Occipital lobe (tissue), 2 donors: Measurements from ENCODE around the gene REV3L. TPM values are rescaled to one million over a fixed set of nuclear protein-coding genes. Genes with fewer than 3 reads are reported as not detected.
"Not testable (repeated sequence)": the region's sequence is repeated elsewhere in the genome, so short reads cannot be mapped to it uniquely, and the experiment has no call there.

Experiments used
- DNase-seq: peaks from one replicate; lab custom pipeline; 2025; lab: John Stamatoyannopoulos, UW
- total RNA-seq: library from RNA; depleted of rRNA; stranded (reverse); fragments of >200 nt; gene quantifications from one replicate; pipeline ENCODE4 v1.2.3, GENCODE V29; 2014

The REV3L gene
- total RNA-seq, 1 donor from 2014 or later = 101 TPM

DNA sequence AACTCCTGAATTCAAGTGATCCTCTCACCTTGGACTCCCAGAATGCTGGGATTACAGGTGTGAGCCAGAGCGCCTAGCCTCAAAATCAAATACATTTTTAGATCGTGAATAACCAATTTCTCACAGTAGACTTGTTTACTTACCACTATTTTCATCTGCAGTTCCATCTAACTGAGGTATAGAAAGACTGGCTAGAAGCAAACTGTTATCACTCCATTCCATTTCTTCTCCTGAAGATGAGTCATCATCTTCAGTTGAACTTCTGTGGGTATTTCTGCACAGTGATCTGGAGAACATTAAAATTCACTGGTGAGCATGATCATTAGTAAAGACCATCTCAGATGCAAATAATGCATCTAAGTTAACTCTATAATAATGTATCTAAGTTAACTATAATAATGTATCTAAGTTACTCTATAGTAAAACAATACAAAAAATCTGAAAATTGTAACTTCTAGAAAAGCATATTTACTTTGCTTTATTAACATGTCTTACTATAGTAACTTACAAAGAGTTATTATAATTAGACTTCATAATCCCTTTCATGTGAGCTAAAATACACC lies 105.4 kb downstream of the REV3L start:
- no peak for DNase-seq

DNA sequence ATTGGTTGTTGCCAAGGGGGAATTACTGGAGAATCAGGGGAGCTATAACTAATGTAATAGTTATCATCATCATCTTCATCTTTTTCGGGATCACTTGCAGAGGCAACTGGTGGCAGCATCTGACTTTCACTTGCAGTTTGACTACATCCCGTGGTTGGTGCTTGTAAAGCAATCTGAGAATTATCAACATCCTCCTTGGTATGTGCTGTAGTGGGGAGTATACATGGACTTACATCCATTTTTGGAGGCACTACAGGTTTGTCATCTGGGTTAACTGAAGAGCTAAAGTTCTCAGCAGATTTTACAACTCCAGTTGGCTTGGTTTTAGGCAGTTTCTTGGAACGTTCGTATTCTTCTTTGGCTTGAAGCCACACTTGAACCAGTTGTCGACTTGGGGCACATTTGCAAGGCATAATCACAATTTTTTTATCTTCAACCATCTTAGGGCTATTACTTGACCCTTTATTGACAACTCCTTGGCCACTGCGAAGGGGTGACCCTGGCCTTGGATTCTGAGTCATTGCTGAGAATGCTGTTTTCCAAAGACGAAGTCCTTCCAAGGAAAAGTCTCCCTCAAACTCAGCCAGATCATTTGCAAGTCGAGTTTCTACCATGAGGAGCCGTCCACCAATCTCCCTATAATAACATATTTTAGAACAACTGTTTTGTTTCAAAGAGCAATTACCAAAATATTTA lies 115.5 kb downstream of the REV3L start:
- no peak for DNase-seq

DNA sequence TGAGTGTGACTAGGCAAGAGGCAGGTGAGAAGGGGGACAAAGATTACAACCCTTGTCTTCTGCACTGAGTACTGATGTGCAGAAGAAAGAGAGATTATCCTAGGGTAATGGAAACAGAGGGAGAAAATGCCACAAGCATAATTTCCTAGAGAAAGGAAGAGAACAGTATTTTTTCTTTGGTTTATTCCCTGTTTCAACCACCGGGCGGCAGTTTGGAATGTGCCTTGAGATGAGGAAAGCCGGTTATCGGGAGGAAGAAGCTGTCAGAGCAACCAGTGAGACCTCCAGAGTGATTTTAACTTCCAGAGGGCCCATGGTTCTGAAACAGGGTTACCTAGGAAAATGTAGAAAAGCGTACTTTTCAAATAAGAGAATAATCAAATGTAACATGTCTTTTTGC lies 121.4 kb downstream of the REV3L start:
- peak; percentile 2 for DNase-seq

DNA sequence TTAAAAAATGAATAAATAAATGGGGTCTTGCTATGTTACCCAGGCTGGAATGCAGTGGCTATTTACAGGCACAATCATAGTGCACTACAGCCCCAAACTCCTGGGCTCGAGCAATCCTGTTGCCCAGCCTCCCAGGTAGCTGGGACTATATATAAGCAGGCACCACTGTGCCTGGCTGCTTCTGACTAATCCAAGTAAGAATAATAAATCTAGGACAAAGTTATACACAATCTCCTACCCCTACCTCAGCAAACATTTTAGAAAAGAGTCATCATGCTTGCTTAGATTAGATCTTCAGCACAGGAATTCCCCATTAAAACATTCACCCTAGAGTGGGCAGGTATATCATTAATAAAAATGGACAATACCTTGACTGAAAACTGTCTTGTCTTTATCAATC lies 124.6 kb downstream of the REV3L start:
- DNase-seq = no peak

GRCh38 chr6:111357705-111358104 lies 125.3 kb downstream of the REV3L start:
- DNase-seq = no peak

DNA sequence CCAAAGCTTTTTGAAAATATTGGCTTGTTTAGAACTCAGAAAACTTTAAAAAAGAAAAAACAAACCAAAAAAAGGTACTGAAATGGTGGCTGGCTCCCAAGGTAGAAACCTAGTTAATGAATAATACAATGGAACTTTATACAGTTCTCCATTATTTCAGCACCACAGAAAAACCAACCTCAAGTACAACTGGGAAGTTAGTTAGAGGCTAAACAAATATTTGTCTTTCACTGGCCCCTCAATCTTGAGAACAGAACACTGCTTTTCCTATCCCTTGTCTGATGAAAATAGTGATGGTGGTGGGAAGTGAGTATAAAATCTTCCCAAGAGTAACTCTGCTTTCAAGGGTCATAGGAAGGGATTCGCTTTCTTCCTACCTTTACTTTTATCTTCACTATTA lies 126.5 kb downstream of the REV3L start:
- DNase-seq = no peak

DNA sequence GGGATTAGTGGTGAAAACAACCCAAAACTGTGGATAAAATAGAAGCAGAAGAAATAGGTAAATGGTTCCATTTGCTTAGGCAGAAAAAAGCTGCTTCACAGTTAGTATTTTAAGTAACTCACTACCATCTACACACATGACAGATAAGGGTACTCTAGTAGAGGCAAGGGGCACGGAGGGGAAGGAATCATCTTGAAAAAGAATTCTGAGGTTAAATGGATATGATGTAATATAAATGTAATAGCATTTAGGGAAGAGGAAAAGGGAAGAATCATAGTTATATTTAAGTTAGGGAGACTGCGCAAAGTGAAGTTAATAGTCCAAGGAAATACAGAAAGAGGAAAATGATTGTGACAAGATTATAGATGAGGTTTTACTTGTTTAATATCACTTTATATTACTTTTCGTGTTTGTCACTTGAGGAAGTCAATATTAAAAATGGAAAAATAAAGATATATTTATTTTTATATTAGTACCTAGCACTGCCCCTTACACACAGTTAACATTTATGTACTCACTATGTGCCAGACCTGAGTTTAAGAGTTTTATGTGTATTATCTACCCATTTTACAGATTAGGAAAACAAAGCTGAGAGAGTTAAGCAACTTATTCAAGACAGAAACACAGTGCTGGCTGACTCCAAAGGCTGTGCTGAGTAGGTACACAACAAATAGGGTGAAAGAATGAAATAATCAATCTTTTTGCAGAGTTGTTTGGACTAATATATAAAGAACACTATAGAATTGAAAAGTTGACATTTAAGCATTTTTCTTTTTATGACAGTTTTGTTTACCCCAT lies 128.1 kb downstream of the REV3L start:
- no peak for DNase-seq

- DNase-seq = no peak
Observed at GRCh38 chr6:111353912-111354462, 129.0 kb downstream of the REV3L start.

DNA sequence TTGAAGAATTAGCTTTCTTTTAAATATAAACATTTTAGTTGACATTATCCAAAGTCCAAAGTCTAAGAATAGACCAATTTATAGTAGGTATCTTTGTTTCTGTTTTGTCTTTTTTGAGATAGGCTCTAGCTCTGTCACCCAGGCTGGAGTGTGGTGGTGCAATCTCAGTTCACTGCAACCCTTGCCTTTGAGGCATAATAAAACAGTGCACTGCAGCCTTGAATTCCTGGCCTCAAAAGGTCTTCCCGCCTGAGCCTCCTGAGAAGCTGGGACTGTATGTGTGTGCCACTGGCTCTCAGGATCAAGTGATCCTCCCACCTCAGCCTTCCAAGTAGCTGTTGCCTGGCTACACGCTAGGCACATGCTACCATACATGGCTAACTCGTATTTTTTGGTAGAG lies 135.4 kb downstream of the REV3L start:
- no peak for DNase-seq

DNA sequence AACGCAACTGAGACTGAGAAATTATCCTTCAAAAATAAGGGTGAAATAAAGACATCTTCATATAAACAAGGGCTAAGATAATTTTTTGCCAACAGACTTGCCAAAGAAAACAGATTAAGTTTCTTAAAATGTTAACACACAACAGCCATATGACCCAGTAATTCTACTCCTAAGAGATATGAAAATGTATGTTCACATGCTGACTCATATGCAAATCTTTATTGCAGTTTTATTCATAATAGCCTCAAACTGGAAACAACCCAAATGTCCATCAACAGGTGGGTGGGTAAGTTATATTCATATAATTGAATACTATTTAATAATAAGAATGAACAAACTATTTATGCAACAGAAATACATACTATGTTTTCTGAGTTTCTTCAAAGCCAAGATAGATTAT lies 140.1 kb downstream of the REV3L start:
- no peak for DNase-seq

DNA sequence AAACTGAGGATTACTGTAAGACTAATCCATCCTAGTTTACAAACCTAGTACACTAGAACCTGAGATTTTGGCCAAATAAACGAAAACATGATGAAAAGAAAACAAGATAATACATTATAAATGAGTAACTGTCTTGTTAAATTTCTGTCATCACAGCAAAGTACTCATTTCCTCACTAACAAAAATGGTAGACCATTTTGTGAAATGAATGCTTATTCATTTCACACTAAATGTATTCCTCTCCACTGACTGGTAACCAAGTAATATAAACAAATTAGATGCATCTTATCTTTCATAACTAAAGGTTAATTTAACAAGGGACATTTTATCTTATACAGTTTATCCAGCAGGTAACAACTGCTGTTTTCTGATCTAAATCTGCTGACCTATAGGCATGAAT lies 143.7 kb downstream of the REV3L start:
- no peak for DNase-seq

- no peak for DNase-seq
Observed at GRCh38 chr6:111338843-111339242, 144.2 kb downstream of the REV3L start.

DNA sequence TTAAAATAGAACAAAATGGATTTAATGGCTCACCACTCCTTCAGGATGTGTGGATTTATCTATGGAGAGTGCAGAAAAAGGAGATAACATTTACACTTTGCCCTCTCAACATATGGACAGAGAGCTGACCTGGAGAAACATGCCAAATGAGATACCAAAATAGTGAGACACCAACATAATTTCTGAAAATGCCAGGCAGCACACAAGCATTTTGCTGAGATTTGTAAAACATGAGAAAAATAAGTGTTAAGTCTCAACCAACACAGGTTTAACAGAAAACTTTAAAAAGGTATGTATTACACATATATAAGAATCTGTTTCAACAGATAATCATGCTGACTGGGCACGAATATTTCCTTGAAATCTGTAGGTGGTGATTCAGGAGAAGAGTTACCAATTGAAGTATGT lies 145.2 kb downstream of the REV3L start:
- no peak for DNase-seq

- no peak for DNase-seq
Observed at GRCh38 chr6:111329882-111330633, 153.0 kb downstream of the REV3L start.

GRCh38 chr6:111326563-111326962 lies 156.5 kb downstream of the REV3L start:
- DNase-seq = no peak

- DNase-seq = no peak
Observed at GRCh38 chr6:111322145-111322544, 160.9 kb downstream of the REV3L start.

DNA sequence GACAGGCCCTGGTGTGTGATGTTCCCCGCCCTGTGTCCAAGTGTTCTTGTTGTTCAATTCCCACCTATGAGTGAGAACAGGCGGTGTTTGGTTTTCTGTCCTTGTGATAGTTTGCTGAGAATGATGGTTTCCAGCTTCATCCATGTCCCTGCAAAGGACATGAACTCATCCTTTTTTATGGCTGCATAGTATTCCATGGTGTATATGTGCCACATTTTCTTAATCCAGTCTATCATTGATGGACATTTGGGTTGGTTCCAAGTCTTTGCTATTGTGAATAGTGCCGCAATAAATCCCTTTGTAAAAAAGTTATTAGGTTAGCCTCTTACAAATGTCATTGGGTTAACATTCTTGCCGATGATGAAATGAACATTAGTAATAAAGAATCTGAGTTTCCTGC lies 175.1 kb downstream of the REV3L start:
- DNase-seq = not testable (repeated sequence)

DNA sequence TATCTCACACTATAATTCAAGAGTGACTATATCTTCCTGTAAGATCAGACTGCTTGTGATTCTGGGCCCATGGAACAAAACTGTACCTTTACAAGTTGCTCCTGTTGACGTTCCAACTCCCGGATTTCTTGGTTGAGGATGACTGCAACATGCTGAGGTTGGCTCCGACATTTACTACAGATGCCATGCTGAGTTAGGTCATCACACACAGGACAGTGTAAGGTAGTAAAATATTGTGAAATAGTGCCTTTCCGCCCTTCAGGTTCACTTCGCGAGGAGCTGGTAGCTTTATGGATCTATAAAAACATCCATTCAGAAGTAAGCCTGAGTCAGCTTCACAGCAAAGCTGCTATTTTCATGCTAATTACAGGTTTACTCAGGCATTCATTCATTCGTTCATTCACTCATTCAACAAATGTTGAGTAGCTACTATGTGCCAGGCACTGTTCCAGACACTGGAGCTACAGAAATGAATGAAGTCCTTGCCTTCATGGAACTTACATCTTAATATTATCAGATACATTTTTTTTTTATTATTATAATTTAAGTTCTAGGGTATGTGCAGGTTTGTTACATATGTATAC lies 175.7 kb downstream of the REV3L start:
- no peak for DNase-seq

GRCh38 chr6:111306104-111306888 lies 176.7 kb downstream of the REV3L start:
- DNase-seq = no peak

GRCh38 chr6:111301946-111302345 lies 181.1 kb downstream of the REV3L start:
- DNase-seq = no peak
